ENCODE results near the gene CABLES2.
A peak's percentile ranks its signal among the peaks of the same experiment; 100 is the strongest.
"Not testable (repeated sequence)": the region's sequence is repeated elsewhere in the genome, so short reads cannot be mapped to it uniquely, and the experiment has no call there.

The CABLES2 gene

DNA sequence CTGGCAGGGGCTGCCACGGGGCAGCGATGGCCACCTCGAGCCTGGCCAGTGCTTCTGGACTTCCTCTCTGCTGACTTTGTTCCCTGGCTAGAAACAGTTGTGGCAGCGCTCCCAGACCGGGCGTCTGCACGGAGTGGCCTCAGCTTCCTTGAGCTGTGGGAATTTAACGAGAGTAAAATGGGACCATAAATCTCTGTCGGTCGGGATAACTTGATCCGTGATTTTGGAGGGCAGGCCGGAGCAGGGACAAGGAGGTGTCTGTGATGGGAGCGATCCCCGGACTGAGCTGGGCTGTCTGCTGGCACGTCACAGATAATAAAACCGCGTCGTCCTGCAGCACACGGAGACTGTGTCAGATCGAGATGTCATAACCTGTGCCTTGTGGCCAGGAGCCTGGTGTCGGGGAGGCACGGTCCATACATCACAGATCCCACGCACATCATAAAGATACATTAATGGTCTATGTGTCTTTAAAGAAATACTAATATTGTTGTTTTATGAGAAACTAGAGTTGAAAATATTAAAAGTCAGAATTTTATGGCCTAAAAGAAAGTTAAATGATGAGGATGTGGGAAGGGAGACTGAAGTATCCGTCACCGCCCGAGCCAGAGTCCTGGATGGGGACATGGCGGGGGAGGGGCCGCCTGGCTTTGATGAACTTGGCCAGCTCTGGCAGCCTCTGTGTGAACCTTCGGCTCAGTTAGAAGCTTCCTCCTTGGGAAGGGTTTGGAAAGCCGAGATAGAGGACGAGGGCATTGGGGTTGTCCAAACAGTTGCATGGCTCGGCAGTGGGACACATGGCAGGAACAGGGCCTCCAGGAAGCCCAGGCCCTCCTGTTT is 26.8 kb upstream of the CABLES2 start:
- no peak for DNase-seq

DNA sequence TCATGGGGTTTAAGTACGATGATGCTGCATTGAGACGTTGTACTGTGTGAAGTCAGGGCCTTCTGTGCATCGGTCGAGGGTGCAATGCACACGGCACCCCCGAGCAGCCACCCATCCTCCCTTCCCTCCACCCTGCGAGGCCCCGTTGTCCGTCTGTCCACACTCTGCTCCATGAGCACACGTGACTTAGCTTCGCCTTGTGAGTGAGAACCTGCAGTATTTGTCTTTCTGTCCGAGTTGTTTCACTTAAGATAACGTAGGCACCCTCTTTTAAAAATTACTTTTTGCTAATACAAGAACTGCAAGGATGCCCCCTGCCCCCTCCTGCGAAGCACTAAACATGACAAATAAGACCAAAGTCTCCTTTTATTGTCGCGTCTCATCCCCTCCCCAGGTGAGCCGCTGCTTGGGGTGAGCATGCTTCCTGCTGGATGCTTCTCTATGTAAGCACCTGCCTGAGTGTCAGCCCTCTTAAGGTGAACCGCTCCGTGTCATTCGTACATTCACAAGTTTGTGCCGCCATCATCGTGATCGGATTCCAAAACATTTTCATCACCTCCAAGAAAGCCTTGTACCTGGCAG is 23.9 kb upstream of the CABLES2 start:
- DNase-seq, result no peak

DNA sequence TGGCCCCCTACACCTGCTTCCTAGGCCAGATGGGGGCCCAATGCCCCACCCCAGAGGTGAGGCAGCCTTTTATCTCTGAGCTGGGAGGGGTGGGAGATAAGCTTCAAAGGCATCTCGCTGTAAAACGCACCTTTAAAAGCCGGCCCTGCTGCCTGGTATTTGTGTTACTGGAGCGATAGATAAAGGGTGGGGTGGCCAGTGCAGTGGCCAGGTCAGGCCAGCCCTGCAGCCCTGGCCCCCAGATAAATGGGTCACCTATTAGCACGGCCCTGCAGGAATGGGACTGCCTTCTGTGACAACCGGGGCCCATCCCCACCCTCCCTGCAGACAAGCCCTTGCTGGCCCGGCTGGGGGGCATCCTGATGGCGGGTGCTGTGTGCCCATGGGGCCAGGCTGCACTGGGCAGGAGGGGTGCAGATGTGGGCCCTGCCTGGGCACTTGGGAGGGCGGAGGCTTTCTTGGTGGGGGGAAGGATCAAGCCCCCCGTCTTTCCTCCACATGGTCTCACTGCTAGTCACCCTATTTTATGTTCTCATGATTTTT is 23.3 kb upstream of the CABLES2 start:
- DNase-seq, result no peak

DNA sequence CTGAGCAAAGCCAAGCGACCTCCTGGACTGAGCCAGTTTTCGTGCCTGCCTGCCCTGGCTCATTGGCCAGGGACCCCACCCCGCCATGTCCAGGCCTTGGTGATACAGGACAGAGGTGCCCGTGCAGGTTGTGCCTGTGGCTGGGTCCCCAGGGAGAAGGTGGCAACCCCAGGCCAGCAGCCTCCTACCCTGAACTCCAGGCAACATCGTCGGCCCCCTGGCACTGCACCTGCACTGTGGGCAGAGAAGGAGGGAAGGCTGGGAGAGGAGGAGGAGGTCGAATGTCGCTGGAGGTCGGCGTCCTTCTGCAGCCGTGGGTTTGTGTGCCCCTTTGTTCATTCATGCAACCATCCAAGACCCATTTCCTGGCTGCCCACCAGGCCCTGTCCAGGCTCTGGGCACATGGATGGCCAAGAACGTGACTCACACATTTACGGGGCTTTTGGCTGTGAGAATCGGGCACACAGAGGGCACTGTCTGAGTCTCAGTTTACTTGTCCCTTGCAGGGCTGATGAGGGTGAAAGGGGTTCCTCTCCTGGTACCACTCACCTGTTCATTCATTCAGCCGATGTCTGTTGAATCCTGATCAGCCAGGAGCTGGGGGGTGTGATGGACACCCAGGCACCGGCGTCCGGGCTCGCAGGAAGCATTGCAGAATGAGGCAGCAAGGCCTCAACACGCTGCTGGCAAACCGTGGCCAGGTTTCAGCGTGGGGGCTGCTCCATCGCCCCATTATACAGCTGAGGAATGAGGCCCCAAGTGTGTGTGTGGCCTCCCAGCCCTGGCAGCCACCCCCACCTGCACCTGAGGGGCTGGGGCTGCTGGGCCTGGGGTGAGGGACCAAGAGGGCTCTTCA is 22.6 kb upstream of the CABLES2 start:
- DNase-seq, result no peak

DNA sequence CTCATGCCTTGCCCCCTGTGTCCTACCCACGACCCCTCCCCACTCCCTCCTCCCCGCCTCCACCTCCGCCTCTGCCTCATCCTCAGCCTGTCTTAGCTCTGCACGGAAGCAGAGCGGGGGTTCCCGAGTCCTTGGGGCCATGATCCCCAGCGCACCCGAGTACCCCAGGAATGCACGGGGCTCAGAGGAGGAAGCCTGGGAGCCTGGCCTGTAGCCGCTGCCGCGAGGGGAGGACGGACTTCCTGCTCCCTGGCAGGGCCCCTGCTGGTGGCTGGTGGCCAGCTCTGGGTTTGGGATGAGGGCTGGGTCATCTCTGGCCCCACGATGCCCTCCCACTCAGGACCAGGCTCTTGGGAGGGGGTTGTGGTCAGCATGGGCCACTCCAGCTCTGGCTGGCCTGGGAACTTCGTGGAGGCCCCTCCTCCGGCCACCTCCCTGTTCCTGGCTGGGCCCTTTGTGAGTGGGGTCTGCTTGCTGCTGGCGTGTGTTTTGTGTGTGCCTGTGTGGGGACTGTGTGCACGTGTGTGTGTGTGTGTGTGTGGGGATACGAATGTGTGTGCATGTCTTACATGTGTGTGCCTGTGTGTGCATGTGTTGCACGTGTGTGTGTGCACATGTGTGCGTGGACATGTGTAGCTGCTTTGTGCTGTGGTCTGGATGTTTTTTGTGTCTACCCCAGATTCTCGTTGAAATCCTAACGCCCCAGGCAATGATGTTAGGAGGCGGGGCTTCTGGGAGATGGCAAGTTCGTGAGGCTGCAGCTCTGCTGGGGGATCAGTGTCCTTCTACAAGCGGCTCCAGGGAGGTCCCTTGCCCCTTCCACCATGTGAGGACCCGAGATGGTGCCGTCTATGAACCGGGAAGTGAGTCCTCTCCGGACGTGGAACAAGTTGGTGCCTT is 21.6 kb upstream of the CABLES2 start:
- no peak for DNase-seq

DNA sequence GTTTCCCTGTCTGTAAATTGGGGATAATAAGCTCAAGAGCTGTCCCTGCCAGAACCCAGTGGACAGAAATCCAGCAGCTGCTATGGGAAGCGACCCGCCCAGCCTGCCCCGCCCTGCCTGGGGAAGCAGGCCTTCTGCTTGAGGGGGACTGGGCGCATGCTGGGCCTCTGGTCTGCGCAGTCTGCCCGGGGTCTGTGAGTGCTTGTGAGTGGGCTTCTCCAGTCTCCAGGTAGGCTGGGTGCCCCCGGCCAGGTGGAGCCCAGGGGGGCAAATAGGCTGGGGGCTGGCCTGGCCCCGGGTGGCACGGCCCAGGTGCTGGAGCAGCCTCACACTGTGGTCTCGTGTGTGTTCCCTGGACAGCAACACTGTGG is 20.9 kb upstream of the CABLES2 start:
- no peak for DNase-seq

DNA sequence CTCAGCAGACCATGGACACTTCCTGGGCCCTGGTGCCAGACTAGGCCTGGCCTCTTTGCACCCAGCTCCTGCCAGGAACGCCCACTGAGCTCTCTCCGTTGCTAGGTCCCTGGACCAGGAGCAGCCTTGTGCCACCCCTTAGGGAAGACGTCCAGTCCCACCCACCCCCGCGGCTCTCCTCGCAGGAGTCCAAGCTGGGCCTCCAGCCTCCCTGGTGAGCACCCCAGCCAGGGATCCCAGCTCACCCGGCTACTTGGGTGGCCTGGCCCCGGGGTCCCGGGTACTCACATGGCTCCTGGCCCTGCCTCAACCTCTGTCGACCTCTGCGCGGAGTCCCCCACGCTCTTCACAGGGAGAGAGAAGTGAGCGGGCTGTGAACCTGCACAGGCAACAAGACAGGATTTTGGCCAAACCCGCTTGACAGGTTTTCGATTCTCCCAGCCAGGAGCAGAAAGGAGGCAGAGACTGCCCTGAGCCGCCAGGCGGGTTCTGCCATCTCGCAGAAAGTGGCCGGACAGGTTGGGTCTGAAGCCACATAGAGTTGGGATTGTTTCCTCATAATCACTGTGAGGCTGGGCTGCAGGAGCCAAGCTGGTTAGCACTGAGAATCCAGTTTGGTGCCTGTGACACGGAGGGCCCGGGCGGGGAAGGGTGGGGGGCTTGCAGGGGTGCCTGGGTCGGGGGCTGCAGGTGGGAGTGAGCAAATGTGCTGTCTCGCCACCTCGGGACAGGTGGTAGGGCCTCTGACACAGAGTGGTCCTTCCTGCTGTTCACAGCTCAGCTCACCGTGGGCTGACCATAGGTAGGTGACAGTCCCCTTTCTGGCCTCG is 20.3 kb upstream of the CABLES2 start, which contains the start of gene RBBP8NL:
Gene RBBP8NL (minus strand): TSS at position 368 of the 830 bp plus-strand sequence. CDS start 7,892 bp downstream, outside the sequence.
- DNase-seq, result peak; percentile 76

DNA sequence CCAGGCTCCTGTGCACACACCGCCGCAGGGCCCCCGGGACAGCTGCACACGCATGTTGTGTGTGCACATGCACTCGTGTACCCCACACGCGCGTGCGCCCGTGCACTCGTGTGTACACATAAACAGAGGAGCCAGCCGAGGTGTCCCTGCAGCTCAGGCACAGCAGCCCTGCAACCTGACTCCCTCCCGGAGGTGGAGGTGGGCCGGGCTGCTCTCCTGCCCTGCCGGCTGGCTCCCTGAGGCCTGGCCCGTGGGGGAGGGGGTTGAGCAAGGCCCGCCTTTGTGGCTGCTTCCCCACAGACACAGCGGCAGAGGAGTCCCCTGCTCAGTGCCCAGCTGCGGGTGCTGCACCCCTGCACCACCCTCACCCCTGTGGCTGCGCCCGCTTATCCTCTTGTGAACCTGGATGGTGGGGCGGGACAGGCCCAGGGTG is 19.6 kb upstream of the CABLES2 start:
- no peak for DNase-seq

DNA sequence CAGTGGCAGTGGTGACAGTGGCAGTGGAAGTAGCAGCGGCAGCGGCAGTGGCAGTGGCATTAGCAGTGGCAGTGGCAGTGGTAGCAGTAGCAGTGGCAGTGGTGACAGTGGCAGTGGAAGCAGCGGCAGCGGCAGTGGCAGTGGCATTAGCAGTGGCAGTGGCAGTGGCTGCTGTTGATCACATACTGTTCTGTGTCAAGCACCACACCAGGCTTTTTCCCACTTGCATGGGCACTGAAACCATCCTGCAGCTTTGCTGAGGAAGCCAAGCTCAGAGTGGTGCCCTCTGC is 18.9 kb upstream of the CABLES2 start:
- not testable (repeated sequence) for DNase-seq

DNA sequence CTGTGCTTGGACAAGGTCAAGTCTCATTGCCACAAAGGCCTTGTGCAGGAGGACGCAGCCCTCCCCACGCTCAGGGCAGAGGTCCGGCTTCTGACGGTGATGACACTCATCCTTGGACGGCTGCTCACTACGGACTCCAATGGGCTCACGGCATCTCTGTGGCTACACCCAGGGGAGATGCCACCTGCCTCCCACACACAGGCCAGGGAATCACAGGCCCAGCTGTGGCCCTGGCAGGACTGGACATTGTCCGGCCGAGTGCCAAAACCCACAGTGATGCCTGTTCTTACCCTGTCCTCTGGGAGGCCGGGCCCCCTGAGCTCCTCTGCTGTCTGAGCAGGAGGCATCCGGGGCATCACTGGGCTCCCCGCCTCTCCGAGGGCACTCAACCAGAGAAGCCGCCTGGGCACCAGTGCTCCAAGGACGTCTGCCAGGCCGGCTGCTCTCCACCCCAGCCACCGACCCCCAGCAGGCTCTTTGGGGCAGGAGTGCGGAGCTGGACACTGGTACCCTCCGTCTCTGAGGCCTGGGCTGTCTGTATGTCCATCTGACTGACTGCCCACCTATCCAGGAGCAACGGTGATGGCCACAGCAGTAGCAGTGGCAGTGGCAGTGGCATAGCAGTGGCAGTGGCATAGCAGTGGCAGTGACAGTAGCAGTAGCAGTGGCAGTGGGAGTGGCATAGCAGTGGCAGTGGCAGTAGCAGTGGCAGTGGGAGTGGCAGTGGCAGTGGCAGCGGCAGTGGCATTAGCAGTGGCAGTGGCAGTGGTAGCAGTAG is 18.4 kb upstream of the CABLES2 start:
- no peak for DNase-seq

DNA sequence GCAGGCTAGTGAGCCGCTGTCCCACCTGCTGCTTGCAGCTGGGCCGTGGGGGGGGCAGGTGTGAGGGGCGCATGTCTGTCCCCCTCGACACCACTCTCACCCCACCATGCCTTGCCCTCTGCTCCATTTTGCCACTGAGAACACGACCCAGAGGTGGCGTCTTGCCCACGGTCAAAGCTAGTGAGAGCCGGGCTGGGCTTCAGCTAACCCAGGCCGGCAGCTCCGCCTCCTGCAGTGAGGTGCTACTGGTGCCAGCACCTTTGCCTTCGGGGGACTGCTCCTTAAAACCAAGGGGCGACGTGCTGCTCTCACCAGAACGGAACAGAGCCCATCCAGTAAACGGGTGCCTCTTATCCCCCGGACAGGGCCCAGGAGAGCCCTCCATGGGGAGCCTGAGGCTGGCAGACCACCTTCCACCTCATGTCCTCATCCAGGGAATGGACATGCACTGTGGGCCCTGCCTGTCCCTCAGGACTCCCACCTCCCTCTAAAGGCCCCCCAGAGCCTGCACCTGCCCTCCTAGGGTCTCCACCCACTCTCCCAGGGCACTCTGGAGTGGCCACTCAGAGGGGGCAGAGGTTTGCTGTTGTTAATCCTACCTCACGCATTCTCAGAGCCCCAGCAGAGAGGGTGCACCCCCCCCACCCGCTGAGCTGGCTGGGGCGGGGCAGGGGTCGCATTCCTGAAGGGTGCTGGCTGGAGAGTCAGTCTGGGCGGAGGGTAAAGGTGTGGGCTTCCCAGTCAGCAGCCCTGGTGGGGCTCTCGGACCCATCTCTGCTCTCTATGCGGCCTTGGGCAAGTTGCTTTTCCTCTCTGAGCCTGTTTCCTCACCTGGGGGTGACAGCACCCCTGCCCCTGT is 17.4 kb upstream of the CABLES2 start:
- no peak for DNase-seq

DNA sequence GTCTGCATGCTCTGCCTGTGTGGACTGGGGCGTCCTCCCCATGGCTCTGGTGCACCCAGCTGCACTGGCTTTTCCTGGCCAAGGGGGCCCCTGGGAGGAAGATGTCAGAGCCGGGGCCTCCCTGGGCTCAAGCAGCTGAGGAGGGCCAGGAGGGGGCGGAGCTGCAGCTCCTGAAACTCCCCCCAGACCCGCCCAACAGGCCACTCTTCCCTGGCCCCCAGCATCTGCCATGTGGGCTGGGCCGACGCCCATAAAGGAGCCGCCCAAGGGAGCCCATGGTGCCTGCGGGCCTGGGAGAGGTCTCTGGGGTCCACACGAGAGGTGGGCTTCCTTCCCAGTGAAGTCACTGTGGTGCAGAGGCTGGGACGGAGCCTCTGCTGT is 16.2 kb upstream of the CABLES2 start:
- DNase-seq, result no peak

DNA sequence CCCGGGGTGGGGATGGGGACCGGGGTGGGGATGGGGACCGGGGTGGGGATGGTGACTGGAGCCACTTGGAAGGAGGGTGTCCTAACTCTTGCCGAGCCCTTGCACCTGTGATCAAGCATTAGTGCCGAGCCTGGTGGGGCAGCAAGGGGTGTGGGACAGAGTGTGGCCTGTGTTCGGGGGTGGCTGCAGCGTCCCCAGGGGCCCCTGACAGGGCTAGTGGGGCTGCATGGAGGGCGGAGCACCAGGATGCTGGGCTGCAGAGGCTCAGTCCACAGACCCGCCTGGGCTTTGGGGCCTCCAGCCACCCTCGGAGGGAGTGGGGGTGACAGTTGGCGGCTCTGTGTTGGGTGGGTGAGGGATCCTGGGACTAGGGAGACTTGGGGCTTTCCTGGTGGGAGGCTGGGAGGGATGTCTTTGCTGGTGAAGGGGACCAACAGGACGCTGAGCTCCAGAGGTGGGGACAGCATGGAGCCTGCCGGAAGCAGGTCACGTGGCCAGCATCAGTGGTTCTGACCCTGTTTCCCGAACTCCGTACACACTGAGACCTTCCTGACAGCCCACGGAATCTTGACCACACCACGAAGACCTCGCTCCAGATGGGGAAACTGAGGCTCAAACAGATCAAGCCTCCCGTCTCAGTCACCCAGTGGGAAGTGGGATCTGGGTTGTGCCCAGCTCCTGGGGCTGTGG is 15.7 kb upstream of the CABLES2 start:
- DNase-seq, result no peak

DNA sequence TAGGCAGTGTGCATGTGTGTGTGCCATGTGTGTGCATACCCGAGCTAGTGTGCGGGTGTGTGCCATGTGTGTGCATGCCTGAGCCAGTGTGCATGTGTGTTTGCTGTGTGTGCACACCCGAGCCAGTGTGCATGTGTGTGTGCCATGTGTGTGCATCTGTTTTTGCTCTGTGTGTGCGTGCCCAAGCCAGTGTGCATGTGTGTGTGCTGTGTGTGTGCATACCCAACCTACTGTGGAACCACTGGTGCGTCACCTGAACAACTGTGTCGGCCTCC is 14.6 kb upstream of the CABLES2 start:
- no peak for DNase-seq

DNA sequence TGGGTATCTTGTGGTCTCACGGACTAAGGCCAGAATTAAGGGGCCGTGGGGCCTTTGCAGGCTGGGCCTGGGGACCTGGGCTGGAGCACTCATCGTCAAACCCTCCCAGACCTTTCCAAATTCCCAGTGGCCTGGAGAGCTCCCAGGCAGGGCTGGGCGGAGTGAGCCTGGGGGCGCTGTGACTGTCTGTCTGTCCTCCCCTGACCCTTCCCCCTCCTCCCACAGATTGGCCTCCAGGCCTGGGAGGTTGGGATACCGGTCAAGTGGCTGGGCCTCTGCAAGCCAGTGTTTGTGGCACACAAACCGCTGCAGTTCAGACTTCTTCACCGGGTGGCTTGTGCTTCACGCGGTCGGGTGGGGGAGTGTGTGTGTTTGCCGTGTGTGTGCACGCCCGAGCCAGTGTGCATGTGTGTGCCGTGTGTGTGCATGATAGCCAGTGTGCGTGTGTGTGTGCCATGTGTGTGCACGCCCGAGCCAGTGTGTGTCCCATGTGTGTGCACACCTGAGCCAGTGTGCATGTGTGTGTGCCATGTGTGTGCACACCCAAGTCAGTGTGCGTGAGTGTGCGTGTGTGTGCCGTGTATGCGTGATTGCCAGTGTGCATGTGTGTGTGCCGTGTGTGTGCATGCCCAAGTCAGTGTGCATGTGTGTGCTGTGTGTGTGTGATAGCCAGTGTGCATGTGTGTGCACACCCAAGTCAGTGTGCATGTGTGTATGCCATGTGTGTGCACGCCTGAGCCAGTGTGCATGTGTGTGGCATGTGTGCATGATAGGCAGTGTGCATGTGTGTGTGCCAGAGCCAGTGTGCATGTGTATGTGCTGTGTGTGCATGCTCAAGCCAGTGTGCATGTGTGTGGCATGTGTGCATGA is 14.0 kb upstream of the CABLES2 start:
- no peak for DNase-seq

DNA sequence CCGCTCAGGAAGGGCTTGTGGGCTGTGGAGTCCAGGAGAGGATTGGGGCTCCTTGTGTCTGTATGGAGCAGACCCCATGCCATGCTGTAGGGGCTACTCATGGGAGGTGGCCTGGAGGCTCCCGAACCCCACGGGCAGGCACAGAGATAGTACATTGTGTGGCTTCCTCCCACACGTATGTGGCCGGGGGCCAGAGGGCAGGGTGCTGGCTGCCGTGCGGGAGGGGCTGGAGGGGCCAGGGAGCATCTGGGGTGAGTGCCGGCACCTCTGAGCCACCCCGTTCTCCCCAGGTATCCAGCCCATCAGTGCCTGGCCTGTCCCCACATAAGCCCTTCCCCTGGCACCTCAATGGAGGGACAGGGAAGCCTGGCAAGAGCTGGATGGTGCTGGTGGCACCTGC is 12.7 kb upstream of the CABLES2 start:
- no peak for DNase-seq

DNA sequence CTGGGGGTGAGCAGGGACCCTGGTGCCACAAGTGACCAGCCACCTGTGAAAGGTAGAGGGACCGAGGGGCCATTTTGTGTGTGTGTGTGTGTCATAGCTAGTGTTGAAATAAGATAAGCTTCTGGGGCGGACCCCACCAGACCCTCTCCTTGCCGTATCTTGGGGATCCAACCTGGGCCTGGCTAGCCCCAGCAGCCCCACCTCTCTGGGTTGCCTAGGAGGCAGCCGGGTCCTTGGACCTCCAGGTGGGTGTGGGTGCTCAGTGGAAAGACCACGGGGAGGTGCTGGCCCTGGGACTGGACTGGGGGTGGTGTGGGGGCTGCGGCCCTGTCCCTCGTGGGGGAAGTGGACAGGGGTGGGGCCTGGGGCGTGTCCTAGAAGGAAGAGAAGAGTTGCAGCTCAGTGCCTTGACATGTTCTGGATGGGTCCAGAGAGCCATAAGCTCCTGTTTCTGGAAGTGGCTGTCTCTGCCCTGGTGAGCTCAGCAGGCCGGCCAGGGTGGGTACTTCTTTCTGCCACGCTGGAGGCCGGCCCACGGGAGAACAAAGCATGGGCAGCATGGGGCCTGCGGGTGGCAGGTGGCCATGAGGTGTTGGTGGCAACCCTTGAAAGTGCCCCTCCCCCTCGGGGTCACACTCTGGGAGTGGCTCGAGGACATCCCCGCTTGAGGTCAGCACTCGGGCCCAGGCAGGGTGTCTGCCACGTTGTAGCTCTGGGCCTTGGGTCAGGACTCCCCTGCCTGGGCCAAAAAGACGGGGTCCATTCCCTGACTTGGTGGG is 11.8 kb upstream of the CABLES2 start:
- no peak for DNase-seq

Measured in NCI-H1048 (cell line).